HepG2 (cell line): Measurements from ENCODE around the gene TMEM39B. TPM values are rescaled to one million over a fixed set of nuclear protein-coding genes. Genes with fewer than 3 reads are reported as not detected.

Source experiments
- ATAC-seq: fragments of 200-7000 bp; cut with Tn5 transposase; 3 replicates; pipeline ENCODE4 v1.9.1; 2020; ENCODE audit warnings: mild to moderate bottlenecking, moderate library complexity
- BruUV-seq: library from RNA; stranded (reverse); fragments of 400-500 nt; replicated peaks from 2 replicates; lab custom pipeline; 2021; lab: Mats Ljungman, UMichigan
- CTCF ChIA-PET: fragments of 300-600 bp; formaldehyde crosslinking; extraction: SDS; loops from one replicate; lab custom pipeline; 2021; ENCODE audit warnings: low total read pairs, inconsistent platforms, low intra/inter-chr PET ratio; lab: Yijun Ruan, JAX
- POLR2A ChIA-PET: fragments of 350-600 bp; sonication (Branson Sonifier 250); formaldehyde crosslinking; loops from one replicate; lab custom pipeline; 2020; ENCODE audit warnings: antibody characterized with exemption, inconsistent platforms; lab: Yijun Ruan, JAX
- DNase-seq: peaks from one replicate; pipeline ENCODE4 v3.0.0-alpha.2; 2015; ENCODE audit warnings: low spot score
- FAIRE-seq: peaks from 3 replicates; lab custom pipeline; 2011; peaks lifted over from hg19 to GRCh38; lab: Jason Lieb, UNC
- H2AFZ ChIP-seq: one replicate; pipeline ENCODE4 v1.6.1; 2011; ENCODE audit warnings: low read length, inconsistent platforms
- H3K27ac ChIP-seq: fragments of 300-600 bp; 3 replicates; pipeline ENCODE4 v1.8.0; 2011; ENCODE audit warnings: mixed run types, mild to moderate bottlenecking, mixed read lengths, low read length, inconsistent platforms; ENCODE audit not compliant: insufficient read depth; ENCODE audit errors: extremely low read length
- H3K27me3 ChIP-seq, 2 experiments: fragments of 200-600 bp in 1 of 2; 2 replicates in 1 of 2; 3 replicates in 1 of 2; pipeline versions ENCODE4 v1.6.0 to v1.8.0; 2011; ENCODE audit warnings: low read length in 2 of 2, mild to moderate bottlenecking in 2 of 2, moderate library complexity in 2 of 2, inconsistent platforms in 1 of 2; ENCODE audit not compliant: insufficient read depth in 2 of 2, control insufficient read depth in 1 of 2
- H3K36me3 ChIP-seq, 2 experiments: fragments of 200-600 bp in 1 of 2; replicated peaks in 1 of 2; 2 replicates in 1 of 2; 3 replicates in 1 of 2; pipeline versions ENCODE4 v1.5.1 to v1.8.0; 2011; ENCODE audit warnings: low read length in 2 of 2, inconsistent platforms in 1 of 2; ENCODE audit not compliant: insufficient read depth in 2 of 2, control insufficient read depth in 1 of 2
- H3K4me1 ChIP-seq: 2 replicates; pipeline ENCODE4 v1.5.1; 2012; ENCODE audit warnings: low read length, inconsistent platforms; ENCODE audit not compliant: insufficient read depth
- H3K4me2 ChIP-seq: 2 replicates; pipeline ENCODE4 v1.6.0; 2011; ENCODE audit warnings: low read depth, low read length, inconsistent platforms
- H3K4me3 ChIP-seq, 3 experiments: fragments of 200-600 bp in 1 of 3; sonication (generic), shearing (Covaris generic) in 1 of 3; replicated peaks in 1 of 3; 2 replicates each; pipeline ENCODE4 v1.5.1; 2011 to 2016; ENCODE audit warnings: low read length in 3 of 3, inconsistent platforms in 2 of 3, low read depth in 2 of 3, mild to moderate bottlenecking in 2 of 3, control low read depth in 1 of 3, mixed read lengths in 1 of 3; ENCODE audit not compliant: insufficient read depth in 1 of 3
- H3K79me2 ChIP-seq: one replicate; pipeline ENCODE4 v1.6.1; 2011; ENCODE audit warnings: low read length, inconsistent platforms; ENCODE audit not compliant: insufficient read depth
- H3K9ac ChIP-seq: 2 replicates; pipeline ENCODE4 v1.6.0; 2011; ENCODE audit warnings: mild to moderate bottlenecking, low read depth, low read length, inconsistent platforms; ENCODE audit not compliant: insufficient read depth
- H3K9me3 ChIP-seq: 2 replicates; pipeline ENCODE4 v1.5.1; 2012; ENCODE audit warnings: mild to moderate bottlenecking, low read length
- H4K20me1 ChIP-seq: 2 replicates; pipeline ENCODE4 v1.6.0; 2011; ENCODE audit warnings: inconsistent platforms, mild to moderate bottlenecking, low read length, moderate library complexity; ENCODE audit not compliant: insufficient read depth
- HNRNPUL1 ChIP-seq: fragments of 200-400 bp; formaldehyde crosslinking; IDR thresholded peaks from 2 replicates; pipeline ENCODE4 v1.6.1; 2017; ENCODE audit warnings: low read depth, mild to moderate bottlenecking, low read length, moderate library complexity
- KDM4B ChIP-seq: sonication (generic); formaldehyde crosslinking; IDR thresholded peaks from 2 replicates; pipeline ENCODE4 v1.4.0; 2020; ENCODE audit warnings: missing genetic modification reagents
- TSC22D2 ChIP-seq: sonication (generic); formaldehyde crosslinking; IDR thresholded peaks from 2 replicates; pipeline ENCODE4 v1.5.1; 2020; ENCODE audit warnings: missing genetic modification reagents, mild to moderate bottlenecking, borderline replicate concordance
- ZFP82 ChIP-seq: sonication (generic); formaldehyde crosslinking; IDR thresholded peaks from 2 replicates; pipeline ENCODE4 v1.5.1; 2020; ENCODE audit warnings: mild to moderate bottlenecking, missing genetic modification reagents, borderline replicate concordance
- ZNF432 ChIP-seq: sonication (generic); formaldehyde crosslinking; IDR thresholded peaks from 2 replicates; pipeline ENCODE4 v1.5.0; 2020; ENCODE audit warnings: missing genetic modification reagents, mild to moderate bottlenecking, borderline replicate concordance
- ZNF468 ChIP-seq: sonication (generic); formaldehyde crosslinking; IDR thresholded peaks from 2 replicates; pipeline ENCODE4 v1.8.0; 2022; ENCODE audit warnings: mild to moderate bottlenecking, moderate library complexity, missing genetic modification reagents
- ZNF703 ChIP-seq: sonication (generic); formaldehyde crosslinking; IDR thresholded peaks from 2 replicates; pipeline ENCODE4 v1.5.1; 2020; ENCODE audit warnings: missing genetic modification reagents, mild to moderate bottlenecking, moderate library complexity, borderline replicate concordance
- ZNF879 ChIP-seq: sonication (generic); formaldehyde crosslinking; IDR thresholded peaks from 2 replicates; pipeline ENCODE4 v1.8.1; 2023; ENCODE audit warnings: missing genetic modification reagents
- ZSCAN12 ChIP-seq: sonication (generic); formaldehyde crosslinking; IDR thresholded peaks from 2 replicates; pipeline ENCODE4 v1.9.0; 2021; ENCODE audit warnings: mild to moderate bottlenecking, missing genetic modification reagents
- WGBS: methylation state at CpG from one replicate; pipeline ENCODE4 v1.1.6; 2017; ENCODE audit warnings: low lambda C conversion rate; 5-methylcytosine and 5-hydroxymethylcytosine counted together
- in situ Hi-C: cut with HindIII; loops from 2 replicates; pipeline ENCODE4 v1.10.0; 2017; ENCODE audit warnings: low pct_unique_long_range_greater_than_20kb; ENCODE audit not compliant: extremely low pct_ligation_motif_present
- intact Hi-C: fragments of 100-400 bp; cut with micrococcal nuclease; formaldehyde crosslinking; loops from one replicate; pipeline ENCODE4 v1.10.0; 2022; ENCODE audit not compliant: unreplicated experiment
- polyA plus RNA-seq, 8 experiments: library from polyadenylated mRNA; depleted of rRNA in 3 of 8; stranded (reverse) in 7 of 8; unstranded in 1 of 8; fragments of >200 nt; fragmentation: Illumina TruSeq in 4 of 8; extraction: Trizol in 4 of 8; gene quantifications; 2 replicates each; pipeline versions ENCODE4 v1.2.1 to v1.2.3, GENCODE V29; 2011 to 2016; ENCODE audit warnings: low read depth in 4 of 8, missing spikeins in 1 of 8, mixed read lengths in 1 of 8; ENCODE audit not compliant: insufficient read depth in 1 of 8
- total RNA-seq, 5 experiments: library from RNA; depleted of rRNA; stranded (reverse); fragments of >200 nt; fragmentation: Illumina TruSeq; extraction: Trizol; gene quantifications; 2 replicates each; pipeline ENCODE4 v1.2.3, GENCODE V29; 2016; ENCODE audit warnings: low read depth in 1 of 5
- TF ChIP-seq, protein P1 (sequence below): sonication (generic); formaldehyde crosslinking; conservative IDR thresholded peaks from 2 replicates; pipeline ENCODE4 v1.8.0; 2022; ENCODE audit warnings: missing genetic modification reagents
- TF ChIP-seq, protein P2 (sequence below): IDR thresholded peaks from 2 replicates; pipeline ENCODE4 v1.6.1; 2012; ENCODE audit warnings: inconsistent platforms

The TMEM39B gene
- total and polyA plus RNA-seq, 2 of the 13 experiments (the other 11 are each of a cell fraction or from before 2014, with no cell fraction given), result 4.9 to 10.4 TPM

DNA sequence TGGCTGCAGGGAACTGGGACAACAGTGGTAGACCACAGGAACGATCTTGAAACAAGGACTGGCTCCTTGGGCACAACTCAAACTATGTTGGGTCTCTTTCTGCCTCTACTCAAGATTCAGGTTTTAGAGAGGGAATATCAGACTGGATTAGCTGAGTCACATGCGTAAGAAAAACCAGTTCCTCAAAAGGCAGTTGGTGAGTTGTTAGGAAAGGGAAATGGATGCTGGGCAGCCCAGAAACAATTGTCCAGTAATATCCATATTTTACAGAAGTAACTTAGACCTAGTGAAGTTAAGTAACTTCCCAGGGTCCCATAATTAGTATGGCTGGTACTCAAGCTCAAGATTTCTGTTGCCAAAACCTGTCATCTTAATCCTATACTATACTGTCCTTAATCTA lies 27.0 kb upstream of the TMEM39B start:
- ChIA-PET CTCF (no interaction called here), POLR2A (no interaction called here)
- Histone ChIP-seq H3K79me2 (no peaks in the 10 kb centered on the region), H4K20me1 (no peaks in the 10 kb centered on the region), H3K9me3 (no peaks in the 10 kb centered on the region), H3K4me1 (no peaks in the 10 kb centered on the region), H3K4me3 (no peak overlapping the region), H3K9ac (no peak overlapping the region), H3K36me3 (peaks cover 21 to 35% of the 10 kb centered on the region in 2 experiments), H2AFZ (no peak overlapping the region), H3K4me2 (no peak overlapping the region), H3K27me3 (no peaks in the 10 kb centered on the region), H3K27ac (no peak overlapping the region)
- no peak for FAIRE-seq
- TF ChIP-seq KDM4B, result no peak
- TF ChIP-seq ZSCAN12 (CRISPR knock-in tag), result no peak
- no peak for TF ChIP-seq ZNF468 (CRISPR knock-in tag)
- no peak for TF ChIP-seq ZFP82
- no peak for TF ChIP-seq ZNF703
- TF ChIP-seq TSC22D2 (CRISPR knock-in tag), result no peak
- TF ChIP-seq, protein P1, sequence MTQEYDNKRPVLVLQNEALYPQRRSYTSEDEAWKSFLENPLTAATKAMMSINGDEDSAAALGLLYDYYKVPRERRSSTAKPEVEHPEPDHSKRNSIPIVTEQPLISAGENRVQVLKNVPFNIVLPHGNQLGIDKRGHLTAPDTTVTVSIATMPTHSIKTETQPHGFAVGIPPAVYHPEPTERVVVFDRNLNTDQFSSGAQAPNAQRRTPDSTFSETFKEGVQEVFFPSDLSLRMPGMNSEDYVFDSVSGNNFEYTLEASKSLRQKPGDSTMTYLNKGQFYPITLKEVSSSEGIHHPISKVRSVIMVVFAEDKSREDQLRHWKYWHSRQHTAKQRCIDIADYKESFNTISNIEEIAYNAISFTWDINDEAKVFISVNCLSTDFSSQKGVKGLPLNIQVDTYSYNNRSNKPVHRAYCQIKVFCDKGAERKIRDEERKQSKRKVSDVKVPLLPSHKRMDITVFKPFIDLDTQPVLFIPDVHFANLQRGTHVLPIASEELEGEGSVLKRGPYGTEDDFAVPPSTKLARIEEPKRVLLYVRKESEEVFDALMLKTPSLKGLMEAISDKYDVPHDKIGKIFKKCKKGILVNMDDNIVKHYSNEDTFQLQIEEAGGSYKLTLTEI (CRISPR knock-in tag), result no peak
- TF ChIP-seq, protein P2, sequence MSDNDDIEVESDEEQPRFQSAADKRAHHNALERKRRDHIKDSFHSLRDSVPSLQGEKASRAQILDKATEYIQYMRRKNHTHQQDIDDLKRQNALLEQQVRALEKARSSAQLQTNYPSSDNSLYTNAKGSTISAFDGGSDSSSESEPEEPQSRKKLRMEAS, result no peak
- TF ChIP-seq ZNF879, result no peak
- no peak for TF ChIP-seq HNRNPUL1
- no peak for TF ChIP-seq ZNF432 (CRISPR knock-in tag)
- 95% methylated on average over 2 of the region's 2 CpGs for WGBS
- no peak for DNase-seq
- intact Hi-C loops, result no loop called here
- no TSS peak for BruUV-seq
- in situ Hi-C loops, result no loop called here
- ATAC-seq, result no peak
